ENCODE measurements around the gene GAB3. TPM values are rescaled to one million over a fixed set of nuclear protein-coding genes. Genes with fewer than 3 reads are reported as not detected.

Gene GAB3
- total RNA-seq: 4.5 TPM

DNA sequence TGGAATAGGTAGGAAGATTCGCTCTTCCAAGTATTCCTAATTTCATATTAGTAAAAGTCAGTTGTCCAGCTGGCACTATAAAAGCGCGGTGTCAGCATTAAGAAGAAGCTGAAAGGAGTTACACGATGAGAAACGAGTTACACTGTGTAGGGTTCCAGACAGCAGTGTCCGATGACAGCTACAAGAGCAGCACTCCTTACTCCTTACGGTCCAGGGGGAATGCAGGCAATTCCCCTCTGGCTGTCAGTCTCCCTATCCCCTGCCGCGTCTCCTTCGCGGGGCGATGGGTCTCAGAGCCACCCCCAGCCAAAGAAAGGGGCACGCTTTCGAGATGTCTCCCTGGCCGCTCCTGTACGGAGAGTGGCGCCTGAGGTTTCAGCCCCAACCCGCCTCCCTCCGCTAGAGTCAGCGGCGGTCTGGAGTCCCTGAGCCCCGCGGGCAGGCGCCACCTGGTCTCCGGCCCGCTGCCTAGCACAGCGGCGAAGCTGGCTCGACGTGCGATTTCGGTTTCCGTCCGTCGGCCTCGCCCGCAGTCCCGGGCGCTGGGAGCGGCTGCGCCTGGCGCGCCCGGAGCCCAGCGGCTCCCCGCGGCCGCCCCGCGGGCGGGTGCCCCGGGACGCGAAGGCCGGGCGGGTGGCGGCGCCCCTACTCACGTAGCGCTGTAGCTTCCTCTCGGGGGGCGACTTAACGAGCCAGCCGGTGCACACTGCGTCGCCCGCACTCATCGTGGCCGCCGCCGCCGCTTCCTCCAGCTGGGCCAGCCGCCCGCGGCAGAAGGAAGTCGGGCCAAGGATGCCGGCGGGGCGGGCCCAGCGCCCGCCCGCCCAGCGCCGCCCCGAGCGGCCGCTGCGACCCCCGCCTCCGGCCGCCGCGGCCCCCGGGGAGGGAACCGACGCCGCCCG lies at the start of gene GAB3:
Gene GAB3 (minus strand): TSS at position 777 of the 902 bp plus-strand sequence. CDS start 52 bp downstream, at position 725.
- no peak for DNase-seq

GRCh38 chrX:154799556-154800348 lies 48.9 kb upstream of the GAB3 start:
- no peak for DNase-seq

- no peak for DNase-seq
Measured at GRCh38 chrX:154797006-154797405, 46.1 kb upstream of the GAB3 start.

DNA sequence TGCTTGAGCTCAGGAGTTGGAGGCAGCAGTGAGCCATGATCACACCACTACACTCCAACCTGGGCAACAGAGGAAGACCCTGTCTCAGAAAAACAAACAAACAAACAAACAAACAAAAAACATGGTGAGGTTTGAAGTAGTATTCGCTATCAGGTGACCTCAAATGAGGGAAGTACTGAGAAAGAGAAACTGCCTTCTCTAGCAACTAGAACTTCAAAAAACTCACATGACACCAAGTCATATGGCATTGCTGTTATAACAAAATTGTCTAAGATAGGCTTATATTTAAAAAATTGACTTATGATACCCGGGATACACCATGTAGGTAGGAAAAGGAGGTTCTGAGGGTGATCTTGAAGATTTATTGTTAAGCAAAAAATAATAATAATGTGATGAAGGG lies 44.1 kb upstream of the GAB3 start:
- no peak for DNase-seq

DNA sequence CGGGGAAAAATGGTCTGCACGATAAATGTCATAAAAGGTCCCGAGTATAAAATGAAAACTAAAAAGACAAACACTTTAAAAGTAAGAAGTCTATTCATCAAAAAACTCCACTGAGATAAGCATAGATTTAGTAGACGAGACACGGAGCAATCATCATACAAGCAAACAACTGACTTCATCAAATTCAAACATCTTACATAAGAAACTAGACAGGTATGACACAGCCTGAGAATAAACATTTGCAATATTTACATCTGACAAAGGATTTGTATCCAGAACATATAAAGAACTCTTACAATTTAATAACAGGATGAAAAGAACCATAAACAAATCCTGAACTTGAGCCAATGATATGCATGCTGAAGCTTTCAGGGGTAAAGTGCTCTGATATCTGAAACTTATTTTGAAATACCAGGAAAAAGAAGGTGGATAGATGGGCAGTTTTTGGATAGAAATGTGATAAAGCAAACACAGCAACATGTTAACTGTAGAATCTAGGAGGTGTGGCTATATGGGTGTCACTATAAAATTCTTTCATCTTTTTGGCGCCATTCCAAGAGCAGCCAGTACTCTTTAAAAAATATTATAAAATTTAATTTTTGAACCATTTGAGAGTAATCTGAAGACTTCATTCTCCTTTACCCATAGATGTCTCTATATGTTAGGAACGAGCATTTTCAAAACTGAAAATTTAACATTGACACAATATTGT lies 42.4 kb upstream of the GAB3 start:
- DNase-seq: no peak

DNA sequence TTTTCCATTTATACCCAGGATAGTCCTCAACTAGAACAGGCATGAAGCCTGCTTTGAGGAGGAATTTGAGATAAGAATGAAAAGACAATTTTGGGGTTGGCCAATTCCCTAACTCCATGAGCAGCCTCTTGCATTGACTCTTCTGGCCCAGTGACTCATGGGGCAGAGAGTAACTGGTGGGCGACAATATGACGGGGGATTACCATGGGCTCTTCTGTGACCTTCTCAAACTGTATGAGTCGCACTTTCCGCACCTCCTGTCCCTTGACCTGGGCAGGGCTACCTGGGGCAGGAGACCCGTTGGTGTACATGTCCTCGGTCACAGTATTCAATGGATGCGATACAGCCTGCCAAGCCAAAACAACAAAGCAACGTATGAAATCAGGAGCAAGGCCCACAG lies 41.1 kb upstream of the GAB3 start:
- no peak for DNase-seq

DNA sequence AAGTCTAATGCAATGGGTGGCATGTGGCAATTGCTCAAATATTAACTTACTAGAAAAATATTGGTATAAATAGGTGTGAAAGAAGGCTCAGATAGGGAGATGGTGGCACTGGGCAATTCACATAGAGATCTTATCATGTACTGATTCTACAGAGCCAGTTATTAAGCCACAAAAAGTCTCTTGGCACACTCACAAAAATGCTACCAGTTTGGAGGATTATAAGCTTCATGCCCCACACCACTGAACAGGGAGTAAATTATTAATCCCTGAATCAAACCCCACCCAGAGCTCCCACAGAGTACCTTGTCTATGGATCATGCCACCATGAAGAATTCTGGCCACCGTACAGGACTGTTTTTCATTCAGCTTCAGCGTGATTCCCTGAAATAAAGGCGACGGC lies 40.6 kb upstream of the GAB3 start:
- no peak for DNase-seq

DNA sequence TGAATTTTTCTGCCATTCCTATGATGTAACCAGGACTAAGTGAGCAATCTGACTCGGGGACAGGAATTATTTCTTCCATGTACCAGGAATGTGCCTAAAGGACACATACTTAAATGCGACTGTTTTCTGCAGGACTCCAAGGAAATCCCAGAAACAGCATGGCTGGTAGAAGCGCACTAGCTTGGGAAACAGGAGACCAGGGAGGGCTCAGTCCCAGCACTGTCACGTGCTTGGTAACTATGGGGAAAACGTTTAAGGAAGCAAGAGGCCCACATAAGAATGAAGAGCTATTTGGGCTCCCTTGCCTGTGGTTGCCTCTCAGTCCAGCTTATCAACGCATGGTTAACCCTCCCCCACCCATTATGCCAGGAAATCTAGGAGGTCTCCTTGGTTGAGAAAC lies 34.8 kb upstream of the GAB3 start:
- no peak for DNase-seq

- DNase-seq: no peak
Measured at GRCh38 chrX:154784149-154784995, 33.5 kb upstream of the GAB3 start.

- DNase-seq: no peak
Measured at GRCh38 chrX:154780968-154781367, 30.1 kb upstream of the GAB3 start.

GRCh38 chrX:154779261-154779660 lies 28.4 kb upstream of the GAB3 start:
- no peak for DNase-seq

GRCh38 chrX:154776753-154777152 lies 25.9 kb upstream of the GAB3 start:
- DNase-seq: no peak

GRCh38 chrX:154775419-154776349 lies 24.8 kb upstream of the GAB3 start:
- no peak for DNase-seq

DNA sequence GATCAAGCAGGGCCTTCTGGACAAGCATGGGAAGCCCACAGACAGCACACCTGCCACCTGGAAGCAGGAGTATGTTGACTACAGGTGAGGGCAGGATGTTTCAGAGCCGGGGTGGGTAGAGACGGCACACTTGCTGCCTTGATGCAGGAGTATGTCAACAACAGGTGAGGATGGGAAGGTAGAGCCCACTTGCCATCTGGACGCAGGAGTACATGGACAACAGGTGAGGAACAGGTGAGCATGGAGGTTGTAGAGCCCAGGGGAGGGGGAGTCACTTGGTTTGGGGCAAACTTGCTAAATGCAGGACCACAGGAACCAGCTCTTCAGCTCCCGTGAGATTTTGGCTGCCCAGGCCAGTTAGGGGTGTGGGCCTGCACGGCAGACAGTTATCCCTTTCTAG lies 23.7 kb upstream of the GAB3 start:
- DNase-seq: no peak

DNA sequence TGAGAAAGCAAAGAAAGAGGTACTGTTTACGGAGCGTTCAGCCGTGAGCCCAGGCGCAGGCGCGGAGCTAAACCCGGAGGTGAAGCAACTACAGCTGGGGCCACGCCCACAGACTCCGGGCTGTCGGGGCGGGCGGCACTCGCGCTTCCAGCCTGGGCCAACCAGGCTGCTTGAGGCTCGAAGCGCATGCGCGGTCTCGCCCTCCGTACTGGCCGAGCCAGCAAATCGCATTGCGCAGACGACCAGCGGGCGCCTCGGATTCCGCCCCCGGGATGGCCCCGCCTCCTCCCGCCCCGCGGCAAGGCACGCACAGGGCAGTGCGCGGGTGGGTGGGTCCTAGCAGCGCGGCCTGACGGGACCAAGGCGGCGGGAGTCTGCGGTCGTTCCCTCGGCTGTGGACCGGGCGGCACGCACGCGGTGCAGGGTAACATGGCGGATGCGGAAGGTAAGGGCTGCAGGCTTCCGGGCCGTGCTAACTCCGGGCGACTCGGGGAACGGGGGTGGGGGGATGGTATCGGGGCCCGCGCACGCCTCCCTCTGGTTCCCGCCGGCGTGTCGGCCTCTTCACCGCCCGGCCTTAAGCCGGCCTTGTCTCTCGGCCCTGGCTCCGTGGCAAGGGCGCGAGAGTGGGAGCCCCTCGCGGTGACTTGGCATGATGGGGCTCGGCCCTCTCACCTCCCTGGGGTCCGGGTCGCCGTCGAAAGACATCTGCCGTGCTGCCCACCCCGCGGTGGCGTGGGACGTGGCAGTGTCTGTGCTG lies 11.8 kb upstream of the GAB3 start, which contains the start of gene DKC1:
Gene DKC1 (plus strand): TSS at position 328 of the 760 bp plus-strand sequence. CDS start 102 bp downstream, at position 430.
- DNase-seq: peak; percentile 94

- no peak for DNase-seq
Measured at GRCh38 chrX:154761977-154762536, 11.2 kb upstream of the GAB3 start.

DNA sequence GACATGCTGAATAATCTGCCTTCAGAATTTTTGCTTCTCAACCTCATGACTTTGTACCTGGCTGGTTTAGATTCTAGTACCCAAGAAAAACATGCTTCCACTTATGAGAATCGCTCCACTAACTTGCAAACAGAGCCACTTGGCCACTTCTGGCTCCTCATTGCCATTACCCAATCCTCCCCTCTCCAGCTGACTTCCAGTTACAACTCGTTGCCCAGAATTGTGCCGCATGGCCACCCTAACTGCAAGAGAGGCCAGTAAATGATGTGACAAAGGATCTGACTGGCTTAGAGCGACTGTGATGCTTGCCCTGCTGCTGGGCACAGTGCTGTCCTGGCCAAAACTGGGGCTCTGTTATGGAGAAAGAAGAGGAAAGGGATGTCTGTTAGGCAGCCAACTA lies 7.8 kb upstream of the GAB3 start:
- DNase-seq: no peak

- no peak for DNase-seq
Measured at GRCh38 chrX:154751669-154752271, 893 bp upstream of the GAB3 start.

- no peak for DNase-seq
Measured at GRCh38 chrX:154751203-154751668, 359 bp upstream of the GAB3 start.
